PC-3 (cell line): Measurements from ENCODE around the gene CHMP1B. TPM values are rescaled to one million over a fixed set of nuclear protein-coding genes. Genes with fewer than 3 reads are reported as not detected.

ENCODE experiments used
- ATAC-seq: fragments of 200-7000 bp; cut with Tn5 transposase; 2 replicates; pipeline ENCODE4 v1.9.1; 2020; ENCODE audit warnings: mild to moderate bottlenecking, moderate library complexity
- BruUV-seq: library from RNA; stranded (reverse); fragments of 400-500 nt; replicated peaks from 2 replicates; lab custom pipeline; 2021; lab: Mats Ljungman, UMichigan
- CTCF ChIA-PET: fragments of 300-600 bp; sonication (Branson Sonifier 250); formaldehyde crosslinking; loops from one replicate; lab custom pipeline; 2022; ENCODE audit warnings: antibody characterized with exemption; lab: Charles Lee
- POLR2A ChIA-PET: fragments of 300-600 bp; sonication (Branson Sonifier 250); formaldehyde crosslinking; loops from one replicate; lab custom pipeline; 2022; ENCODE audit warnings: antibody characterized with exemption; ENCODE audit not compliant: unreplicated experiment; lab: Charles Lee
- DNase-seq: peaks from one replicate; pipeline ENCODE4 v3.0.0-alpha.2; 2015
- H2AFZ ChIP-seq: fragments of 300-600 bp; sonication (generic); 2 replicates; pipeline ENCODE4 v1.6.0; 2016; ENCODE audit warnings: antibody characterized with exemption, low read length
- H3F3A ChIP-seq: fragments of 300-600 bp; sonication (generic); one replicate; pipeline ENCODE4 v1.6.0; 2017; ENCODE audit warnings: antibody characterized with exemption, low read length, control low read depth, mild to moderate bottlenecking; ENCODE audit not compliant: unreplicated experiment
- H3K27ac ChIP-seq: fragments of 300-600 bp; sonication (generic); 2 replicates; pipeline ENCODE4 v1.5.1; 2016; ENCODE audit warnings: mild to moderate bottlenecking, low read length
- H3K27me3 ChIP-seq: fragments of 300-600 bp; sonication (generic); 2 replicates; pipeline ENCODE4 v1.6.1; 2016; ENCODE audit warnings: low read length, mixed read lengths
- H3K36me3 ChIP-seq: fragments of 300-600 bp; sonication (generic); 2 replicates; pipeline ENCODE4 v1.6.1; 2016; ENCODE audit warnings: low read depth, mixed run types, low read length, mixed read lengths
- H3K4me1 ChIP-seq: fragments of 300-600 bp; sonication (generic); 2 replicates; pipeline ENCODE4 v1.5.1; 2016; ENCODE audit warnings: low read length; ENCODE audit not compliant: insufficient read depth
- H3K4me2 ChIP-seq: fragments of 300-600 bp; sonication (generic); 2 replicates; pipeline ENCODE4 v1.6.0; 2016; ENCODE audit warnings: low read length
- H3K4me3 ChIP-seq: fragments of 300-600 bp; sonication (generic); 2 replicates; pipeline ENCODE4 v1.5.1; 2016; ENCODE audit warnings: mild to moderate bottlenecking, low read length, mixed read lengths
- H3K79me2 ChIP-seq: fragments of 300-600 bp; sonication (generic); 2 replicates; pipeline ENCODE4 v1.6.1; 2017; ENCODE audit warnings: low read length, mixed read lengths
- H3K9ac ChIP-seq: fragments of 300-600 bp; sonication (generic); 2 replicates; pipeline ENCODE4 v1.6.0; 2016; ENCODE audit warnings: mild to moderate bottlenecking, low read length
- H3K9me2 ChIP-seq: fragments of 300-600 bp; sonication (generic); replicated peaks from 2 replicates; pipeline ENCODE4 v1.6.1; 2016; ENCODE audit warnings: mixed run types, low read length, mixed read lengths
- H3K9me3 ChIP-seq: fragments of 300-600 bp; sonication (generic); 2 replicates; pipeline ENCODE4 v1.6.1; 2016; ENCODE audit warnings: low read length, mixed read lengths
- H4K20me1 ChIP-seq: fragments of 300-600 bp; sonication (generic); 2 replicates; pipeline ENCODE4 v1.6.1; 2016; ENCODE audit warnings: low read length, mixed read lengths
- EZH2 ChIP-seq: fragments of 300-600 bp; sonication (generic); IDR thresholded peaks from one replicate; pipeline ENCODE4 v1.6.1; 2017; ENCODE audit warnings: antibody characterized with exemption, mild to moderate bottlenecking, low read length; ENCODE audit not compliant: unreplicated experiment
- EZH2phosphoT487 ChIP-seq: fragments of 300-600 bp; sonication (generic); IDR thresholded peaks from 2 replicates; pipeline ENCODE4 v1.6.1; 2018; ENCODE audit warnings: mild to moderate bottlenecking, antibody characterized with exemption, low read length, borderline replicate concordance
- intact Hi-C: fragments of 100-400 bp; cut with micrococcal nuclease; formaldehyde crosslinking; loops from 2 replicates; pipeline ENCODE4 v1.9.0; 2023
- total RNA-seq: library from RNA; depleted of rRNA; stranded (reverse); fragments of >200 nt; gene quantifications from 2 replicates; pipeline ENCODE4 v1.2.3, GENCODE V29; 2014
- TF ChIP-seq, protein P1 (sequence below): fragments of 300-600 bp; sonication (generic); conservative IDR thresholded peaks from 2 replicates; pipeline ENCODE4 v1.5.1; 2017; ENCODE audit warnings: antibody characterized with exemption, low read depth, mild to moderate bottlenecking, low read length

CHMP1B gene
- total RNA-seq, 1 experiment from 2014 or later = 81.9 TPM

DNA sequence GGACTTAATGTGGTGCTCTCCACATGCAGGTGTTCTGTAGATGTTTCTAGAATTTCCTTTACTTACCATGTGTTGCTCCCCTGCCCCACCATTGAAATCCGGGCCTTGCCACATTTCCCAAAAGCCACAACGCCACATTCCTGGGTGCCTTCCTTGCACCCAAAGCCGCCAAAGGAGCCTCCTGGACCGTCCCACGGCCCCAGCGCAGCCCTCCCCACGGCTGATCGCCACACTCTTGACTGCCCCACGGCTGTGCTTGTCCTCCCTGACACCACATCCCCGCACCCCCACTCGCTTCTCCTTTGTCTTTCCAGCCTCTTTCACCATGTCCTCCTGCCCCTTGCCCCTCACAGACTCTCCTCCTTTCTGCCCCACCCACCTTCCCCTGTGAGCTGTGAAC is 40.2 kb upstream of the CHMP1B start:
- no peaks in the 10 kb centered on the region for H3K9me2 ChIP-seq
- no peaks in the 10 kb centered on the region for H3F3A ChIP-seq
- no TSS peak for BruUV-seq
- H3K4me2 ChIP-seq = no peak overlapping the region
- H3K79me2 ChIP-seq = no peaks in the 10 kb centered on the region
- ATAC-seq (no peak), DNase-seq (no peak)
- H4K20me1 ChIP-seq = no peaks in the 10 kb centered on the region
- H3K27me3 ChIP-seq = no peaks in the 10 kb centered on the region
- POLR2A ChIA-PET = no interaction called here
- CTCF ChIA-PET = no interaction called here
- no peak overlapping the region for H3K4me3 ChIP-seq
- TF ChIP-seq EZH2phosphoT487 = no peak
- TF ChIP-seq, protein P1, sequence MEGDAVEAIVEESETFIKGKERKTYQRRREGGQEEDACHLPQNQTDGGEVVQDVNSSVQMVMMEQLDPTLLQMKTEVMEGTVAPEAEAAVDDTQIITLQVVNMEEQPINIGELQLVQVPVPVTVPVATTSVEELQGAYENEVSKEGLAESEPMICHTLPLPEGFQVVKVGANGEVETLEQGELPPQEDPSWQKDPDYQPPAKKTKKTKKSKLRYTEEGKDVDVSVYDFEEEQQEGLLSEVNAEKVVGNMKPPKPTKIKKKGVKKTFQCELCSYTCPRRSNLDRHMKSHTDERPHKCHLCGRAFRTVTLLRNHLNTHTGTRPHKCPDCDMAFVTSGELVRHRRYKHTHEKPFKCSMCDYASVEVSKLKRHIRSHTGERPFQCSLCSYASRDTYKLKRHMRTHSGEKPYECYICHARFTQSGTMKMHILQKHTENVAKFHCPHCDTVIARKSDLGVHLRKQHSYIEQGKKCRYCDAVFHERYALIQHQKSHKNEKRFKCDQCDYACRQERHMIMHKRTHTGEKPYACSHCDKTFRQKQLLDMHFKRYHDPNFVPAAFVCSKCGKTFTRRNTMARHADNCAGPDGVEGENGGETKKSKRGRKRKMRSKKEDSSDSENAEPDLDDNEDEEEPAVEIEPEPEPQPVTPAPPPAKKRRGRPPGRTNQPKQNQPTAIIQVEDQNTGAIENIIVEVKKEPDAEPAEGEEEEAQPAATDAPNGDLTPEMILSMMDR = no peak
- TF ChIP-seq EZH2 = no peak
- no peaks in the 10 kb centered on the region for H3K9me3 ChIP-seq
- no peak overlapping the region for H3K9ac ChIP-seq
- no peak overlapping the region for H2AFZ ChIP-seq
- H3K27ac ChIP-seq = no peak overlapping the region
- H3K36me3 ChIP-seq = no peaks in the 10 kb centered on the region
- intact Hi-C loops = no loop called here
- peaks cover 25% of the 10 kb centered on the region for H3K4me1 ChIP-seq

DNA sequence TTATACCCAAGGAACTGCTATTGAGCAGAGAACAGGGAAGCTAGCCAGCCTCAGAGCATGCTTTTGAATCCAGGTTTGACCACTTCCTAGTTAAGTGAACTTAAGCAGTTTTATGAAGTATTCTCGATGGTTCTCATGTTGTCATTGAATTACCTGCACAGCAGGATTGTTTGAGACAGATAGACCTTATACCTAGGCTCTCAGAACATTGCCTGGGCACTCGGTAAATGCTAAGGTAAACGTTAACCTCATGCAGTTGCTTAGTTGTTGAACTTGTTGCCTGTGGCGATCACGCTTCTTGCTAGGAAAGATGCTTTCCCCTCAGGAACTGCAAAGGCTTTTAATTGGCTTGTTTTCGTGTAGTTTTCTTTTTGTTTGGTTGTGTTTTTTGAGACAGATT is 34.0 kb upstream of the CHMP1B start:
- H4K20me1 ChIP-seq = no peaks in the 10 kb centered on the region
- no peak overlapping the region for H2AFZ ChIP-seq
- no TSS peak for BruUV-seq
- no peak for DNase-seq
- ATAC-seq = no peak
- H3K4me2 ChIP-seq = no peak overlapping the region
- H3K4me1 ChIP-seq = no peaks in the 10 kb centered on the region
- H3K9me3 ChIP-seq = no peaks in the 10 kb centered on the region
- CTCF ChIA-PET = no interaction called here
- H3K4me3 ChIP-seq = no peak overlapping the region
- no peaks in the 10 kb centered on the region for H3K36me3 ChIP-seq
- no peak for TF ChIP-seq EZH2
- TF ChIP-seq, protein P1 = no peak
- no peak for TF ChIP-seq EZH2phosphoT487
- H3K27me3 ChIP-seq = peaks cover 12% of the 10 kb centered on the region
- POLR2A ChIA-PET = no interaction called here
- H3F3A ChIP-seq = no peaks in the 10 kb centered on the region
- no peak overlapping the region for H3K9ac ChIP-seq
- no peaks in the 10 kb centered on the region for H3K79me2 ChIP-seq
- H3K27ac ChIP-seq = no peak overlapping the region
- intact Hi-C loops = no loop called here
- no peaks in the 10 kb centered on the region for H3K9me2 ChIP-seq

DNA sequence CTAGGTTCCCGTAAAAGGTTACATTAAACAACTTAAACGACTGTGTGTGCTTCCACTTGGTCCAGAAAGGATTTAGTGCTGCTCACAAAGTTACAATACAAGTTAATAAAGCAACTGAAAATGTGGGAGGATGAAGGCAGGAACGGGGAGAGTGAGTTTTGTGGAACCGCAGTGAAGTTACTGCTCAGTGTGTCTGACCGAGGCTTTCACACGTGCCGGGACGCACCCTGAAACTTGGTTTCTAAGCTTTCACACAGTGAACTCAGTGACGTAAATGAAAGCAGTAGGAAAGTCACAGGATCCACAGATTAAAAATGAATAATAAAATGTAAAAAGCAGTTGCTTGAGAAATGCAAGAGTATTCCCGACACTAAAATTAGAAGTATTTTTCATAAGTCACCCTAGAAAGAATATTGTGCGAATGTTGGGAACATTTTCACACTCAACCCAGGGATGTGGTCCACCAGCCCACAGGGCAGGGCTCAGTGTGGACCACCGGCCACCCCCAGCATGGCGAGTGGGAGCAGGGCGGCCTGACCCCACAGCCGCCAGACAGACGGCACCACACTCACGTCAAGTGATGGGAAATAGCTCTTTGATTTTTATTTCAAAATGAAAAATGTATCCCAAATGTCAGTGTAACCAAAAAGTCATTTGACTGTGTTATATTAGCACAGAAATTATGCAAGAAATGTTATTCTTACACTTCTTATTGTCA is 32.6 kb upstream of the CHMP1B start:
- ATAC-seq = no peak

More for the DNA sequence above, 32.6 kb upstream of the CHMP1B start:
- no peaks in the 10 kb centered on the region for H3K4me1 ChIP-seq
- H3K4me3 ChIP-seq = no peak overlapping the region
- TF ChIP-seq EZH2phosphoT487 = no peak
- TF ChIP-seq, protein P1 = no peak
- peak overlapping the region; percentile 51; the same call in 1 of the 2 replicates for H2AFZ ChIP-seq
- ChIA-PET CTCF (no interaction called here), POLR2A (interaction anchor here (0.6 kb wide), 1 partner anchor 162 kb away, joined by 8 read pairs; the partner anchor contains the start of gene IMPA2)
- H3K27me3 ChIP-seq = peaks cover 12% of the 10 kb centered on the region
- no peaks in the 10 kb centered on the region for H3K9me3 ChIP-seq
- H3K36me3 ChIP-seq = no peaks in the 10 kb centered on the region
- no peaks in the 10 kb centered on the region for H3K79me2 ChIP-seq
- no peaks in the 10 kb centered on the region for H3K9me2 ChIP-seq
- no peak overlapping the region for H3K27ac ChIP-seq
- no peak for DNase-seq
- H4K20me1 ChIP-seq = no peaks in the 10 kb centered on the region
- H3F3A ChIP-seq = no peaks in the 10 kb centered on the region
- intact Hi-C loops = no loop called here
- no peak overlapping the region for H3K9ac ChIP-seq
- no peak overlapping the region for H3K4me2 ChIP-seq
- no TSS peak for BruUV-seq
